H9 (cell line): ENCODE data around the gene UQCR10. TPM values are rescaled to one million over a fixed set of nuclear protein-coding genes. Genes with fewer than 3 reads are reported as not detected.

Experiments
- DNase-seq: peaks from one replicate; pipeline ENCODE4 v3.0.0-alpha.2; 2017
- H2AFZ ChIP-seq: one replicate; pipeline ENCODE4 v1.6.1; 2013; ENCODE audit warnings: mild to moderate bottlenecking, low read length, control low read depth, moderate library complexity
- H2AK5ac ChIP-seq: 2 replicates; pipeline ENCODE4 v1.6.1; 2013; ENCODE audit warnings: low read length, control low read depth, mixed read lengths; ENCODE audit not compliant: insufficient read length
- H2BK120ac ChIP-seq: one replicate; pipeline ENCODE4 v1.6.1; 2013; ENCODE audit warnings: low read depth, mild to moderate bottlenecking, low read length, control low read depth, inconsistent platforms; ENCODE audit not compliant: poor library complexity, severe bottlenecking
- H2BK12ac ChIP-seq: 2 replicates; pipeline ENCODE4 v1.6.1; 2013; ENCODE audit warnings: low read length, control low read depth, mixed read lengths, low read depth; ENCODE audit not compliant: insufficient read length
- H2BK15ac ChIP-seq: 2 replicates; pipeline ENCODE4 v1.6.1; 2013; ENCODE audit warnings: low read depth, low read length, control low read depth
- H2BK20ac ChIP-seq: one replicate; pipeline ENCODE4 v1.6.1; 2013; ENCODE audit warnings: low read depth, mild to moderate bottlenecking, low read length, control low read depth, inconsistent platforms; ENCODE audit not compliant: poor library complexity, severe bottlenecking
- H2BK5ac ChIP-seq: 2 replicates; pipeline ENCODE4 v1.6.1; 2013; ENCODE audit warnings: low read length, control low read depth, mixed read lengths; ENCODE audit not compliant: insufficient read length
- H3K14ac ChIP-seq: 2 replicates; pipeline ENCODE4 v1.6.1; 2013; ENCODE audit warnings: low read length, control low read depth; ENCODE audit not compliant: insufficient read depth
- H3K18ac ChIP-seq: 2 replicates; pipeline ENCODE4 v1.6.1; 2013; ENCODE audit warnings: low read depth, mild to moderate bottlenecking, mixed read lengths, low read length, control low read depth; ENCODE audit not compliant: insufficient read length
- H3K23ac ChIP-seq: 2 replicates; pipeline ENCODE4 v1.6.1; 2013; ENCODE audit warnings: low read length, control low read depth, mixed read lengths, low read depth; ENCODE audit not compliant: insufficient read length
- H3K23me2 ChIP-seq: 2 replicates; pipeline ENCODE4 v1.6.1; 2013; ENCODE audit warnings: low read depth, mild to moderate bottlenecking, mixed read lengths, low read length, control low read depth; ENCODE audit not compliant: insufficient read length, poor library complexity, severe bottlenecking
- H3K27ac ChIP-seq: 2 replicates; pipeline ENCODE4 v1.5.1; 2013; ENCODE audit warnings: low read length, control low read depth, mixed read lengths, low read depth; ENCODE audit not compliant: insufficient read length
- H3K27me3 ChIP-seq: 2 replicates; pipeline ENCODE4 v1.6.1; 2013; ENCODE audit warnings: low read length, control low read depth, inconsistent platforms; ENCODE audit not compliant: insufficient read depth
- H3K4ac ChIP-seq: 2 replicates; pipeline ENCODE4 v1.6.1; 2013; ENCODE audit warnings: low read depth, mild to moderate bottlenecking, control low read depth, inconsistent platforms, low read length, moderate library complexity
- H3K4me1 ChIP-seq: 2 replicates; pipeline ENCODE4 v1.6.1; 2013; ENCODE audit warnings: low read length, control low read depth, inconsistent platforms; ENCODE audit not compliant: insufficient read depth
- H3K4me2 ChIP-seq: 2 replicates; pipeline ENCODE4 v1.6.1; 2013; ENCODE audit warnings: low read length, control low read depth, mixed read lengths; ENCODE audit not compliant: insufficient read length, insufficient read depth
- H3K56ac ChIP-seq: 2 replicates; pipeline ENCODE4 v1.6.1; 2013; ENCODE audit warnings: low read depth, mild to moderate bottlenecking, mixed read lengths, low read length, control low read depth; ENCODE audit not compliant: insufficient read length
- H3K79me1 ChIP-seq: 2 replicates; pipeline ENCODE4 v1.6.1; 2013; ENCODE audit warnings: low read depth, mild to moderate bottlenecking, moderate library complexity, low read length, control low read depth, inconsistent platforms; ENCODE audit not compliant: insufficient read depth, poor library complexity, severe bottlenecking
- H3K79me2 ChIP-seq: 2 replicates; pipeline ENCODE4 v1.6.1; 2013; ENCODE audit warnings: low read length, control low read depth, inconsistent platforms; ENCODE audit not compliant: insufficient read depth
- H3K9ac ChIP-seq: 2 replicates; pipeline ENCODE4 v1.6.1; 2013; ENCODE audit warnings: low read length, control low read depth, mixed read lengths; ENCODE audit not compliant: insufficient read length; ENCODE audit errors: extremely low read depth
- H3K9me3 ChIP-seq: one replicate; pipeline ENCODE4 v1.6.1; 2013; ENCODE audit warnings: low read depth, low read length, inconsistent platforms; ENCODE audit not compliant: control insufficient read depth
- H3T11ph ChIP-seq: one replicate; pipeline ENCODE4 v1.6.1; 2013; ENCODE audit warnings: mild to moderate bottlenecking, low read length, control low read depth, inconsistent platforms
- H4K20me1 ChIP-seq: one replicate; pipeline ENCODE4 v1.6.1; 2013; ENCODE audit not compliant: control insufficient read depth, insufficient read length, insufficient read depth
- H4K5ac ChIP-seq: 2 replicates; pipeline ENCODE4 v1.6.1; 2013; ENCODE audit warnings: low read depth, mild to moderate bottlenecking, mixed read lengths, low read length, control low read depth; ENCODE audit not compliant: insufficient read length
- H4K8ac ChIP-seq: replicated peaks from 2 replicates; pipeline ENCODE4 v1.6.1; 2013; ENCODE audit warnings: low read length, control low read depth, mixed read lengths, low read depth; ENCODE audit not compliant: insufficient read length
- H4K91ac ChIP-seq: 2 replicates; pipeline ENCODE4 v1.6.1; 2013; ENCODE audit warnings: low read depth, mild to moderate bottlenecking, moderate library complexity, mixed read lengths, low read length, control low read depth; ENCODE audit not compliant: insufficient read length
- H3K27ac Mint-ChIP-seq, 3 experiments: 2 replicates in 2 of 3; 3 replicates in 1 of 3; pipeline ENCODE4 v1.8.0; 2020 to 2021; ENCODE audit warnings: mixed read lengths in 3 of 3, mild to moderate bottlenecking in 1 of 3, moderate library complexity in 1 of 3
- H3K27me3 Mint-ChIP-seq: 2 replicates; pipeline ENCODE4 v1.8.0; 2021; ENCODE audit warnings: low read depth, mild to moderate bottlenecking, moderate library complexity, mixed read lengths
- H3K36me3 Mint-ChIP-seq, 3 experiments: 2 replicates in 2 of 3; 3 replicates in 1 of 3; pipeline ENCODE4 v1.8.0; 2020 to 2021; ENCODE audit warnings: low read depth in 3 of 3, mixed read lengths in 3 of 3; ENCODE audit not compliant: insufficient read depth in 1 of 3
- H3K4me1 Mint-ChIP-seq, 2 experiments: 2 replicates each; pipeline ENCODE4 v1.8.0; 2020; ENCODE audit warnings: mixed read lengths in 2 of 2
- H3K4me3 Mint-ChIP-seq, 2 experiments: 2 replicates in 1 of 2; 3 replicates in 1 of 2; pipeline ENCODE4 v1.8.0; 2020 to 2021; ENCODE audit warnings: mild to moderate bottlenecking in 2 of 2, mixed read lengths in 2 of 2, moderate library complexity in 1 of 2
- H3K9me3 Mint-ChIP-seq, 2 experiments: 2 replicates in 1 of 2; 3 replicates in 1 of 2; pipeline ENCODE4 v1.8.0; 2020; ENCODE audit warnings: mild to moderate bottlenecking in 2 of 2, mixed read lengths in 2 of 2, moderate library complexity in 1 of 2
- CTCF ChIP-seq: fragments of 200-600 bp; sonication (generic); conservative IDR thresholded peaks from 3 replicates; pipeline ENCODE4 v1.8.0; 2021; ENCODE audit warnings: antibody characterized with exemption, mild to moderate bottlenecking
- WGBS: extraction: QIAGEN DNeasy Blood & Tissue Kit; methylation state at CpG from one replicate; pipeline ENCODE4 v1.1.7; 2013; ENCODE audit warnings: missing lambda C conversion rate, low lambda C conversion rate, mixed read lengths; ENCODE audit not compliant: insufficient read length; ENCODE audit errors: extremely low coverage; 5-methylcytosine and 5-hydroxymethylcytosine counted together
- total RNA-seq: library from RNA; stranded (reverse); gene quantifications from 2 replicates; pipeline ENCODE4 v1.2.1, GENCODE V29; 2021

UQCR10 gene
- total RNA-seq, 1 experiment from 2014 or later: 124 TPM

- Histone ChIP-seq H3K9ac (no peak overlapping the region), H3K27ac (no peak overlapping the region)
- DNase-seq: no peak
These were observed 15.1 kb downstream of the UQCR10 start for GRCh38 chr22:29782061-29782845.

More at GRCh38 chr22:29782061-29782845, 15.1 kb downstream of the UQCR10 start:
- Histone ChIP-seq H3K4ac (no peak overlapping the region), H2BK15ac (no peak overlapping the region), H3K79me2 (no peaks in the 10 kb centered on the region), H3K27me3 (no peaks in the 10 kb centered on the region), H2BK12ac (no peak overlapping the region), H3K4me2 (no peak overlapping the region), H3K56ac (no peak overlapping the region), H3K4me1 (no peaks in the 10 kb centered on the region), H4K20me1 (no peaks in the 10 kb centered on the region), H3K23ac (no peak overlapping the region), H3K14ac (no peak overlapping the region), H3K79me1 (no peaks in the 10 kb centered on the region), H3K9me3 (no peaks in the 10 kb centered on the region), H2BK120ac (no peak overlapping the region), H2AK5ac (no peak overlapping the region), H2AFZ (no peak overlapping the region), H4K5ac (no peak overlapping the region), H4K91ac (no peak overlapping the region), H4K8ac (no peak overlapping the region), H2BK5ac (no peak overlapping the region), H2BK20ac (no peak overlapping the region), H3K18ac (no peak overlapping the region), H3K23me2 (no peaks in the 10 kb centered on the region), H3T11ph (no peak overlapping the region)
- H3K27ac Mint-ChIP-seq: no peak overlapping the region; a peak in 2 of 7 replicates
- WGBS: no CpG with 5 or more reads among the region's 7 CpGs
- H3K9me3 Mint-ChIP-seq: no peaks in the 10 kb centered on the region
- no peak for TF ChIP-seq CTCF
- H3K4me1 Mint-ChIP-seq: peaks cover 18 to 33% of the 10 kb centered on the region in 2 experiments
- H3K4me3 Mint-ChIP-seq: no peak overlapping the region
- H3K27me3 Mint-ChIP-seq: no peaks in the 10 kb centered on the region; the same call in 1 of the 2 replicates
- H3K36me3 Mint-ChIP-seq: 0 out of 7 replicates have a peak, but pooled peaks cover 0 to 1% (median 0%) of the 10 kb centered on the region in 3 experiments
